Pancreas (tissue), 10 donors: ENCODE measurements around the gene PHACTR3. TPM values are rescaled to one million over a fixed set of nuclear protein-coding genes. Genes with fewer than 3 reads are reported as not detected.

Experiments
- ATAC-seq, 4 donors: fragments of 200-7000 bp; cut with Tn5 transposase; one replicate each; pipeline versions ENCODE4 v1.8.0 to v1.9.1; 2020; ENCODE audit warnings: mild to moderate bottlenecking in 4 of 4, moderate library complexity in 4 of 4
- DNase-seq, 6 donors: peaks; one replicate each; pipeline ENCODE4 v3.0.0-alpha.2; 2020
- FAIRE-seq: peaks from 2 replicates; lab custom pipeline; 2012; peaks lifted over from hg19 to GRCh38; lab: Jason Lieb, UNC
- H3K27ac ChIP-seq, 4 donors: fragments of 200-600 bp; sonication (generic); 1 replicate in 3 of 4; 2 replicates in 1 of 4; pipeline versions ENCODE4 v1.5.0 to v1.8.0; 2020
- H3K27me3 ChIP-seq, 4 donors: fragments of 200-600 bp; one replicate each; pipeline ENCODE4 v1.8.0; 2021
- H3K36me3 ChIP-seq, 3 donors: fragments of 200-600 bp; sonication (generic) in 1 of 3; one replicate each; pipeline versions ENCODE4 v1.5.0 to v1.8.0; 2020 to 2021
- H3K4me1 ChIP-seq, 3 donors: fragments of 200-600 bp; one replicate each; pipeline ENCODE4 v1.8.0; 2021
- H3K4me3 ChIP-seq, 4 donors: fragments of 200-600 bp; sonication (generic) in 2 of 4; one replicate each; pipeline versions ENCODE4 v1.5.0 to v1.8.0; 2020 to 2021
- H3K9me3 ChIP-seq, 4 donors: fragments of 200-600 bp; one replicate each; pipeline ENCODE4 v1.8.0; 2021
- WGBS, 2 donors: extraction: QIAGEN DNeasy Blood & Tissue Kit; methylation state at CpG; one replicate each; pipeline ENCODE4 v1.1.7; 2013; 5-methylcytosine and 5-hydroxymethylcytosine counted together
- intact Hi-C, 3 donors: fragments of 100-400 bp; cut with DNase I; formaldehyde crosslinking; loops; one replicate each; pipeline versions ENCODE4 v1.11.1 to v1.14.2; 2022
- polyA plus RNA-seq, 2 donors: library from polyadenylated mRNA; stranded (reverse); fragments of 200-250 nt; gene quantifications; one replicate each; pipeline ENCODE4 v1.2.3, GENCODE V29; 2013
- total RNA-seq, 6 donors: library from RNA; stranded (reverse); fragmentation: NEBNext Ultra II Directional in 4 of 6; extraction: Animal tissue kit (Norgen Biotek cat#: 25700) in 4 of 6; gene quantifications; one replicate each; pipeline versions ENCODE4 v1.2.1 to v1.2.4, GENCODE V29; 2021 to 2023
- TF ChIP-seq, protein P1 (sequence below), 4 donors: fragments of 200-600 bp; sonication (generic) in 3 of 4; IDR thresholded peaks; one replicate each; pipeline versions ENCODE4 v1.5.0 to v1.8.0; 2021; ENCODE audit warnings: antibody characterized with exemption in 4 of 4
- donor health status: healthy with polysubstance abuse.
- donor health status: DM: no; HTN: no; CAD: no; lungs with moderate emphysema.
- donor health status: DM: no; HTN: no; CAD: no.
- donor health status: control.
- donor health status: control.
- donor health status: Bipolar disorder and iron deficiency.
- donor health status: DM: yes; HTN: yes; CAD: no.
- donor health status: DM: no; HTN: no; CAD: no.
- donor health status: DM: no; HTN: no; CAD: no.
- donor health status: DM: yes; HTN: yes; CAD: no.

PHACTR3 gene
- total and polyA plus RNA-seq, 8 donors: 0.14 to 1.5 (median 0.35) TPM; not detected in 3

DNA sequence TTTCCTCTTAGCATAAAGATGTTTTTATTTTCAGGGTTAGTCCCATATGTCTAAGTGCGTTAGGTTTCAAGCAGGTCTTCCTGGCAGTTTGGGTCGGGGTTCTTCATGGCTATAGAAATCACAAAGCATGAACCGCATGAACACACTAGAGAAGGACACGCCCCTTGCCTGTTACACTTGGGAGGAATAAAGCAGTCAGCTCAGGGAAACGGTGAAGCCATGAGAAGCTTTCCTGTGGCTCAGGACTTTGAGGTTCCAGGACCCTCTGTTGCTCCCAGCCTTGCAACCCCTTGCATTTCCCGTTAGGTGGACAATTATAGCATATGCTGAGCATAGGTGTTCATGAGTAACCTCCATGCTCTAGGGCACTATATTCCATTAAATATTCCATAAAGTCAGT, 232.4 kb downstream of the PHACTR3 start:
- ATAC-seq (no peak), FAIRE-seq (no peak), DNase-seq (no peak)
- no peaks in the 10 kb centered on the region for H3K27me3 ChIP-seq
- H3K4me1 ChIP-seq: no peaks in the 10 kb centered on the region
- intact Hi-C loops: no loop called here
- H3K4me3 ChIP-seq: no peak overlapping the region
- 43 to 54% methylated on average over 6 of the region's 6 CpGs for WGBS, 2 donors
- TF ChIP-seq, protein P1, sequence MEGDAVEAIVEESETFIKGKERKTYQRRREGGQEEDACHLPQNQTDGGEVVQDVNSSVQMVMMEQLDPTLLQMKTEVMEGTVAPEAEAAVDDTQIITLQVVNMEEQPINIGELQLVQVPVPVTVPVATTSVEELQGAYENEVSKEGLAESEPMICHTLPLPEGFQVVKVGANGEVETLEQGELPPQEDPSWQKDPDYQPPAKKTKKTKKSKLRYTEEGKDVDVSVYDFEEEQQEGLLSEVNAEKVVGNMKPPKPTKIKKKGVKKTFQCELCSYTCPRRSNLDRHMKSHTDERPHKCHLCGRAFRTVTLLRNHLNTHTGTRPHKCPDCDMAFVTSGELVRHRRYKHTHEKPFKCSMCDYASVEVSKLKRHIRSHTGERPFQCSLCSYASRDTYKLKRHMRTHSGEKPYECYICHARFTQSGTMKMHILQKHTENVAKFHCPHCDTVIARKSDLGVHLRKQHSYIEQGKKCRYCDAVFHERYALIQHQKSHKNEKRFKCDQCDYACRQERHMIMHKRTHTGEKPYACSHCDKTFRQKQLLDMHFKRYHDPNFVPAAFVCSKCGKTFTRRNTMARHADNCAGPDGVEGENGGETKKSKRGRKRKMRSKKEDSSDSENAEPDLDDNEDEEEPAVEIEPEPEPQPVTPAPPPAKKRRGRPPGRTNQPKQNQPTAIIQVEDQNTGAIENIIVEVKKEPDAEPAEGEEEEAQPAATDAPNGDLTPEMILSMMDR (IDR thresholded peaks at IDR 0.05): no peak
- H3K36me3 ChIP-seq: no peaks in the 10 kb centered on the region
- no peaks in the 10 kb centered on the region for H3K9me3 ChIP-seq
- H3K27ac ChIP-seq: no peak overlapping the region

- 75 to 81% methylated on average over 4 of the region's 4 CpGs for WGBS, 2 donors
- no peak overlapping the region for H3K4me3 ChIP-seq
- H3K27me3 ChIP-seq: no peaks in the 10 kb centered on the region
- ATAC-seq (no peak), DNase-seq (no peak), FAIRE-seq (no peak)
- H3K9me3 ChIP-seq: no peaks in the 10 kb centered on the region
- H3K27ac ChIP-seq: no peak overlapping the region
- no peaks in the 10 kb centered on the region for H3K4me1 ChIP-seq
- H3K36me3 ChIP-seq: no peaks in the 10 kb centered on the region
- intact Hi-C loops: no loop called here
- TF ChIP-seq, protein P1 (IDR thresholded peaks at IDR 0.05): no peak
Measured at GRCh38 chr20:59837623-59838394, 233.5 kb downstream of the PHACTR3 start.

DNA sequence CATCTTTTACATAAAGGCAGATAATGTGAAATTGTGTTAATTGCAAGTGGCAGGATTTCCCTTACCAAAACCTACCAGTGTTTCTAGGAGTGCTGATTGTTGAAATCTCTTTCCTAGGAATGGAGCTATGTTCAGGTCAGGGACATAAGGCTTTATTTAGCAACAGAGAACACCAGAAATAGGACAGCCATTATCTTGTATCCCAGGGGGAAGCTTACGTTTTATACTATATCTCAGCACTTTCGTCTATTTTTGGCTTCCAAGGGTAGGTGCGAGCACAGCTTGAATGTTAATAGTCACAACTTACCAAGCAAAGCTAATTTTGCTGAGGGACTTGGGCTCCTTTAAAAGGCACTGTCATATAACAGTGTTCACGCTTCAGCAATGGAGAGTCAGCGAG, 235.1 kb downstream of the PHACTR3 start:
- no peak for DNase-seq
- no peaks in the 10 kb centered on the region for H3K4me1 ChIP-seq
- H3K27me3 ChIP-seq: no peaks in the 10 kb centered on the region
- H3K4me3 ChIP-seq: no peak overlapping the region
- no peaks in the 10 kb centered on the region for H3K36me3 ChIP-seq
- no peak for FAIRE-seq
- no peak overlapping the region for H3K27ac ChIP-seq
- WGBS, 2 donors: 83 to 91% methylated on average over 5 of the region's 5 CpGs
- no peak for ATAC-seq
- intact Hi-C loops: no loop called here
- TF ChIP-seq, protein P1 (IDR thresholded peaks at IDR 0.05): no peak
- H3K9me3 ChIP-seq: no peaks in the 10 kb centered on the region

DNA sequence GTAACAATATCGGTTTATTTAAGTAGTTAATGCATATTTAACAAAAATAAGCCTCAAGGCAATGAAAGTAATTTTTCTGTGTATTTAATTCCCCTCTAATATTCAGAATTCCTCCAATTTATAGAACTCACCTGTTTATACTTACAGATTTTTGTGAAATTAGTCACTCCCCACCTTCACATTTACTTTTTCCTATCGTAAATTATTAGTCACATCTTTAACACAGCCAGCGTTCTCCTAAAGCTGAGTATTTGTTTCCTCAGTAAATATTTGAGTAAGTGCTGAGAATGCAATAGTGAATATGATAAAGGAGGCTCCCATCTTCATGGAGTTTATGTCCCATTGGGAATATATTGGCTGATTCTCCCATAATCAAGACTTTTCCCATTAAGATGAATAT, 241.1 kb downstream of the PHACTR3 start:
- Histone ChIP-seq H3K36me3 (no peaks in the 10 kb centered on the region), H3K27me3 (no peaks in the 10 kb centered on the region), H3K4me3 (no peak overlapping the region), H3K27ac (no peak overlapping the region), H3K4me1 (no peaks in the 10 kb centered on the region), H3K9me3 (no peaks in the 10 kb centered on the region)
- no peak for DNase-seq
- WGBS, 2 donors: 76 to 82% methylated on average over 3 of the region's 3 CpGs
- intact Hi-C loops: no loop called here
- TF ChIP-seq, protein P1 (IDR thresholded peaks at IDR 0.05): no peak
- FAIRE-seq: no peak
- no peak for ATAC-seq

DNA sequence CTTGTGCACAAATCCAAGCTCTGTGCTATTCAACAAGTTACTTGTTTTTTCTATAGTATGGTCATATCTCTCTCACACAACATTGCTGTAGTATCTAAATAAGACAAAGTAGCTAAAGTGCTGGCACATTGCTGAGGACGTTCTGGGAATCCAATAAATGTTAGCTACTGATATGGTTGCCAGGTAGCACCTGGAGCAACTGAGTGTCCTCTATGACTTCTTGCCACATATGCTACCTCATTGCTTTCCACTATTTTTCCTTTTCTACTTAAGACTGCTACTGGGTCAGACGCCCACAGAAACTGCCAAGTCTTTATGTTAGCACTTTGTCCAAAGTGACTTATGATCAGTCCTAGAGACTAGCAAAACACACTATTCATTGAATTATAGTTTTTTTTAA, 243.8 kb downstream of the PHACTR3 start:
- TF ChIP-seq, protein P1 (IDR thresholded peaks at IDR 0.05): no peak
- ATAC-seq (peak in 1 of 4 donors; percentile 59), FAIRE-seq (no peak), DNase-seq (no peak)
- Histone ChIP-seq H3K4me1 (no peaks in the 10 kb centered on the region), H3K4me3 (no peak overlapping the region), H3K27me3 (no peaks in the 10 kb centered on the region), H3K9me3 (no peaks in the 10 kb centered on the region), H3K27ac (no peak overlapping the region), H3K36me3 (no peaks in the 10 kb centered on the region)
- 51 to 58% methylated on average over 2 of the region's 2 CpGs for WGBS, 2 donors
- intact Hi-C loops: no loop called here
